ENCODE results near the gene SDK1. TPM values are rescaled to one million over a fixed set of nuclear protein-coding genes. Genes with fewer than 3 reads are reported as not detected.

The SDK1 gene
- total and polyA plus RNA-seq, 2 of the 8 experiments (the other 6 are each of a cell fraction or from before 2014, with no cell fraction given) = 3.3 to 7.2 TPM

GRCh38 chr7:3495530-3495929, 194.5 kb downstream of the SDK1 start:
- Histone ChIP-seq H3K23ac (ENCODE audit: insufficient read length) (no peak overlapping the region), H3K79me2 (ENCODE audit: control insufficient read depth in 1 of 2, insufficient read depth in 2 of 2, low read length in 2 of 2) (no peaks in the 10 kb centered on the region), H3K79me1 (ENCODE audit: low read depth, low read length) (no peaks in the 10 kb centered on the region), H2AFZ (ENCODE audit: low read length) (no peak overlapping the region), H3K27ac (ENCODE audit: low read depth, low read length) (no peak overlapping the region), H3K23me2 (ENCODE audit: low read depth, low read length) (no peaks in the 10 kb centered on the region), H3K4me2 (ENCODE audit: insufficient read depth in 1 of 2, low read depth in 2 of 2, low read length in 2 of 2) (no peak overlapping the region), H2BK120ac (replicated peaks; ENCODE audit: low read depth, low read length) (no peak overlapping the region), H4K8ac (ENCODE audit: extremely low read depth, insufficient read depth, low read length) (no peak overlapping the region), H2BK5ac (ENCODE audit: low read depth, low read length) (no peak overlapping the region), H3K9me3 (ENCODE audit: insufficient read depth in 2 of 2, low read depth in 1 of 2, low read length in 1 of 2) (peaks cover 4 to 7% of the 10 kb centered on the region in 2 experiments; a peak in 1 of 4 replicates), H3K27me3 (replicated peaks in 1 of 4; ENCODE audit: control insufficient read depth in 3 of 4, extremely low read depth in 1 of 4, insufficient read depth in 3 of 4, low read length in 3 of 4) (no peaks in the 10 kb centered on the region; a peak in 1 of 7 replicates), H3K36me3 (ENCODE audit: control insufficient read depth in 2 of 4, insufficient read depth in 4 of 4, low read length in 3 of 4) (no peaks in the 10 kb centered on the region), H2BK12ac (ENCODE audit: low read depth, low read length) (no peak overlapping the region), H3K9ac (replicated peaks in 1 of 4; ENCODE audit: extremely low read depth in 1 of 4, low read depth in 3 of 4, low read length in 3 of 4) (no peak overlapping the region), H3K4me1 (replicated peaks in 1 of 4; ENCODE audit: control insufficient read depth in 3 of 4, insufficient read depth in 4 of 4, low read length in 3 of 4) (peaks cover 0 to 2% (median 0%) of the 10 kb centered on the region in 4 experiments; a peak in 2 of 7 replicates), H3K4me3 (ENCODE audit: extremely low read depth in 1 of 4, insufficient read depth in 2 of 4, low read depth in 3 of 4, low read length in 4 of 4) (no peak overlapping the region), H2BK15ac (ENCODE audit: low read length) (no peak overlapping the region), H3K18ac (ENCODE audit: extremely low read depth, low read length) (no peak overlapping the region), H4K5ac (ENCODE audit: insufficient read length, low read depth, low read length) (no peak overlapping the region), H4K91ac (replicated peaks; ENCODE audit: insufficient read length, low read length) (no peak overlapping the region), H4K20me1 (replicated peaks in 1 of 2; ENCODE audit: control insufficient read depth in 1 of 2, insufficient read depth in 2 of 2, low read length in 2 of 2) (no peaks in the 10 kb centered on the region), H2BK20ac (ENCODE audit: low read length) (no peak overlapping the region), H3K56ac (replicated peaks; ENCODE audit: insufficient read length, low read depth, low read length) (no peak overlapping the region), H3K14ac (ENCODE audit: insufficient read length) (no peak overlapping the region), H3K4ac (replicated peaks; ENCODE audit: insufficient read length, low read depth, low read length) (no peak overlapping the region), H2AK5ac (ENCODE audit: low read depth, low read length) (peak overlapping the region; percentile 11; the same call in 1 of the 2 replicates)
- ChIA-PET CTCF (ENCODE audit: partially characterized antibody) (interaction anchor here (1.1 to 2.0 kb wide), 2 partner anchors 13 to 75 kb away, joined by 3 to 8 read pairs; no protein-coding TSS in a partner anchor), POLR2A (ENCODE audit: partially characterized antibody) (no interaction called here)
- 83% methylated on average over 12 of the region's 12 CpGs; no CpG with 5 or more reads in 1 of the 2 experiments for WGBS, 2 experiments (ENCODE audit: extremely low coverage in 1 of 2, insufficient coverage in 1 of 2, insufficient read length in 1 of 2, insufficient replicate concordance in 2 of 2, low coverage in 1 of 2, low lambda C conversion rate in 2 of 2, missing lambda C conversion rate in 1 of 2)
- no peak for FAIRE-seq
- no peak for DNase-seq (ENCODE audit: low read depth in 1 of 2, low spot score in 2 of 2)
- TF ChIP-seq NRF1 (IDR thresholded peaks at IDR 0.05; ENCODE audit: low read depth, low read length) (no peak), KDM5A (IDR thresholded peaks at IDR 0.05; ENCODE audit: low read length) (no peak), SP1 (IDR thresholded peaks at IDR 0.05; ENCODE audit: low read depth, low read length) (no peak)
